HCT116 (cell line): Measurements from ENCODE around the gene CTNND2.

Source experiments
- CBX3 ChIP-seq: IDR thresholded peaks from 2 replicates; pipeline ENCODE4 v1.6.1; 2012; ENCODE audit warnings: low read depth
- CTCF ChIP-seq, 3 experiments: fragments of 200-600 bp in 1 of 3; sonication (generic) in 1 of 3; IDR thresholded peaks in 2 of 3; conservative IDR thresholded peaks in 1 of 3; 2 replicates each; pipeline ENCODE4 v1.5.1; 2012 to 2017; ENCODE audit warnings: low read depth in 2 of 3, low read length in 2 of 3, antibody characterized with exemption in 1 of 3, borderline replicate concordance in 1 of 3, control low read depth in 1 of 3, mild to moderate bottlenecking in 1 of 3, mixed read lengths in 1 of 3, mixed run types in 1 of 3, moderate library complexity in 1 of 3; ENCODE audit not compliant: insufficient read depth in 1 of 3
- JUND ChIP-seq: IDR thresholded peaks from 2 replicates; pipeline ENCODE4 v1.6.1; 2012
- POLR2A ChIP-seq: IDR thresholded peaks from 2 replicates; pipeline ENCODE4 v1.7.0; 2011; ENCODE audit warnings: borderline replicate concordance; ENCODE audit not compliant: insufficient read depth, insufficient read length; ENCODE audit errors: extremely low read depth

- no peak for TF ChIP-seq CTCF (IDR thresholded peaks at IDR 0.05 in 2 of 3, conservative IDR thresholded peaks at IDR 0.05 in 1 of 3; ENCODE audit: borderline replicate concordance in 1 of 3, insufficient read depth in 1 of 3, low read depth in 2 of 3, low read length in 2 of 3)
- no peak for TF ChIP-seq POLR2A
- TF ChIP-seq CBX3: no peak
- TF ChIP-seq JUND: no peak
Observed at GRCh38 chr5:11110128-11110527, 794.1 kb downstream of the CTNND2 start.
